HG02623 (cell line): ENCODE data around the gene QRSL1.
"Not testable (repeated sequence)": the region's sequence is repeated elsewhere in the genome, so short reads cannot be mapped to it uniquely, and the experiment has no call there.

Source experiments
- ATAC-seq: cut with Tn5 transposase; IDR thresholded peaks from one replicate; pipeline ENCODE4 v1.9.1; 2021; ENCODE audit warnings: moderate library complexity; ENCODE audit not compliant: unreplicated experiment

QRSL1 gene

GRCh38 chr6:106622412-106622811 lies 7.0 kb upstream of the QRSL1 start:
- no peak for ATAC-seq

DNA sequence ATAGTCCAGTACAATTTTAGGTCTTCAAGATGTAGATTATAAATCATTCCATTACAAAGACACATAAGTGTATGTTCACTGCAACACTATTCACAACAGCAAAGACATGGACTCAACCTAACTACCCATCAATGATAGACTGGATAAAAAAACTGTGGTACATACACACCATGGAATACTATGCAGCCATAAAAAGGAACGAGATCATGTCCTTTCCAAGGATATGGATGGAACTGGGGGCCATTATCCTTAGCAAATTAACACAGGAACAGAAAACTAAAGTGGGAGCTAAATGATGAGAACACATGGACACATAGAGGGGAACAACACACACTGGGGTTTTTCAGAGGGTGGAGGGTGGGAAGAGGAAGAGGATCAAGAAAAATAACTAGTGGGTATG lies 6.3 kb upstream of the QRSL1 start:
- no peak for ATAC-seq

GRCh38 chr6:106626485-106626884 lies 2.9 kb upstream of the QRSL1 start:
- no peak for ATAC-seq

DNA sequence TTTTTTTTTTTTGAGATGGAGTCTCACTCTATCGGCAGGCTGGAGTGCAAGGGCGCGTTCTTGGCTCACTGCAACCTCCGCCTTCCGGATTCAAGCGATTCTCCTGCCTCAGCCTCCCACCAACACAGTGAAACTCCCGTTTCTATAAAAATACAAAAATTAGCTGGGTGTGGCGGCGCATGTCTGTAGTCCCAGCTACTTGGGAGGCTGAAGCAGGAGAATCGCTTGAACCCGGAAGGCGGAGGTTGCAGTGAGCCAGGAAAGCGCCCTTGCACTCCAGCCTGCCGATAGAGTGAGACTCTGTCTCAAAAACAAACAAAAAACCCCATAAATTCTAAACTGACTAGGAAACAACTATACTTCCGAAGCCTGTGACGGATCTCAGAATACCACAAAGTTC lies 1.6 kb upstream of the QRSL1 start:
- not testable (repeated sequence) for ATAC-seq

DNA sequence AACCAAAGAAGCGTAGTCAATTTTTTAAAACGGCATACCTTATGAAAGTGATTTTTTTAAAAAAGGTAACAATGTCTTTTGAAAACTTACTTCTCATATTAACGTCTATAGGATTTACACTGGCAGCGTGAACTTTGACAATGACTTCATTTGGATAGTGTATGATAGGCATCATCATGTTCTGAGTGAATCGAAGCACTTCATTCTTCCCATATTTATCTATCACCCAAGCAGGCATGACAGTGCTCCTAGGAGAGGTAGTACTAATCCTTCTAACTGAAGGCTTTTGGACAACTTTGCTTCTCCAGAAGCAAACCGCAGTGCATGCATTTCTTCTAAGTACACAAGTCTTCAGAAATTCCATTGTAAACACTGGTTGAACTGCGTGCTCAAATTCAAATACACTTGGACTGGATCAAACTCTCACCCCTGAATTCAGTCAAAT lies 698 bp upstream of the QRSL1 start:
- ATAC-seq, result peak; percentile 6

DNA sequence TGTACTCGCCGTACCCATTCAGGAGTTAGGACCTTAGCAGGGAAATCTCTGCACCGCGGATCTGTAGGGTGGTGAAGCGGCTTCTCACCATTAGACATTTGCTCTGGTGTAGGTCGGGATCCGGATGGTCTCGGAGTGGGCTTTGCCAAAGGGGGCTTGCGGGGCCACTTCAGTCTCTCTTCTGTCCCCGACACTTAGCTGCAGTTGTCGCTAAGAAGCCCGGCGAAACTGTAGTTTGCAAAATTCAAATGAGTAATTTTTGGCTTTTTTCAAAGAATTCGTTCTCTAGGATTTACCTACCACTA lies 433 bp downstream of the QRSL1 start:
- ATAC-seq, result no peak

GRCh38 chr6:106630366-106630765 lies 988 bp downstream of the QRSL1 start:
- ATAC-seq, result no peak

DNA sequence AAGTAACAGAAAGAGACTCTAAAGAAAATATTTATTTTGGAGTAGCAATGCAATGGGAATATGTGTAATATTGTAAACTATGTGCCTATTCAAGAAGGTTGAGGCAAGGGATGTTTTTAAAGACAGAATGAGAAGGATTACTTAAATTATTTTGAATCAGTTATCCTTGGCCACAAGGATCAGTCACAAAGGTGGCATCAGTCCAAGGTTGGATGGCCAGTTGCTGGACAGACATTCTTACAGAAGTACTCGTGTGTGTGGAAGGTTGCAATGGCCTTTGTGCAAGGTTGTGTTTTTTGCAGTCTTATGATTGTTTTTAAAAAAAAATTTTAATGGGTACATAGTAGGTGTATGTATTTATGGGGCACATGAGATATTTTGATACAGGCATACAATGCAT lies 2.0 kb downstream of the QRSL1 start:
- no peak for ATAC-seq

GRCh38 chr6:106634565-106634964 lies 5.2 kb downstream of the QRSL1 start:
- no peak for ATAC-seq

DNA sequence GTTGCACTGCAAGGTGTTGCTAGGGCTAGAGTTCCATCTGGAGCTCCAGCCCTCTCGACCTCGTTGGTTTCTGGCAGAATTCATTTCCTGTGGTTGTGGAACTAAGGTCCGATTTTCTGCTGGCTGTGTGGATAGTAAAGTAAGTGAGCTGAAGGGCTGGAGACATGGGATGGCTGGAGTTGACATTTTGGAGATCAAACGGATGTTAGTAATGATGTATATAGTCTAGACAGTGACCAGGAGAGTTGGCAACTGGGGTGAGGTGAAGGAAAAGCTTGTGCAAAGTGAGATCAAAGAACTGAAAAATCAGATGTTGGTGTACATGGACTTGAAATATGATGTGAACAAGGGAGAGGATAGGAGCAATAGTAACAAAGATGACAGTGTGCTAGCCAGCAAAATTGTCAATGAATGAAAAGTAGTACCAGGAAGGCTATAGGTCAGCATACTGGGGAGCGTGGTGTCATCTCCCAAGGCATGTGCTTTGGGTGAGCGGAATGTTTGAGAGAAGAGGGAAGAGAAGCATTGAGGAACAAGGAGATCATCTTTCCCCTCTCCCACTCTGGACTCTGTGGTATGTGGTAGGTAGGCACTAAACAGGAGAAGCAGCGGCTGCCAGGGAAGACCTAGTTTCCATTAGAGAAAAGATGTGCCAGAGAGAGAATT lies 7.8 kb downstream of the QRSL1 start:
- peak; percentile 23 for ATAC-seq

GRCh38 chr6:106637717-106638341 lies 8.5 kb downstream of the QRSL1 start:
- ATAC-seq, result peak; percentile 71

GRCh38 chr6:106639812-106640211 lies 10.4 kb downstream of the QRSL1 start:
- ATAC-seq, result no peak

- ATAC-seq, result no peak
These were observed 13.1 kb downstream of the QRSL1 start for GRCh38 chr6:106642476-106642875.

GRCh38 chr6:106643061-106643460 lies 13.7 kb downstream of the QRSL1 start:
- no peak for ATAC-seq

DNA sequence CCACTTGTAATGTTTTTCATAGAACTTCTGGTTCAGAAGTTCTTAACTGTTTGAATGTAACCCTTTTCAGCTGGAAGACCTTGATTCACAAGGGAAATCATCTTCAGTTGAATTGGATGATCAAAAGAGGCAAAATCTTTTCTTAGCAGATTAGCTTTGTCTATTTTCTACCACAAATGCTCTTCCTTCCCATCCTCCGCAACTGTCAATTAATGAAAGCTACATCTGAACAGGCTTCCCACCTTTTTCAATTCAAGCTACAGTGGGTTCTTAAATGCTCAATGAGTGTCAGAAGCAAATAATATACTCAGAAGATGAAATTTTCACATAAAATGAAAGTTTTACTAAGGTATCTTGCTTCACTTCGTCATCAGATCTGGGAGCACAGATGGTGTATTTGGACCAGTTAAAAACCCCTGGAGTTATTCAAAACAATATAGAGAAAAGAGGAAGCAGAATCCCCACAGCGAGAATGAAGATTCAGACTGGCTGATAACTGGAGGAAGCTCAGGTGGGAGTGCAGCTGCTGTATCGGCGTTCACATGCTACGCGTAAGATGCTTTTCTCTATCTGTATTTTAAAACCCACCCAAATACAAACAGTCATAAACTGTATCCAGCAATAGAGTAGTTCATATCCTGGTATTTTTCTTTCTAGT lies 19.4 kb downstream of the QRSL1 start:
- peak; percentile 81 for ATAC-seq

DNA sequence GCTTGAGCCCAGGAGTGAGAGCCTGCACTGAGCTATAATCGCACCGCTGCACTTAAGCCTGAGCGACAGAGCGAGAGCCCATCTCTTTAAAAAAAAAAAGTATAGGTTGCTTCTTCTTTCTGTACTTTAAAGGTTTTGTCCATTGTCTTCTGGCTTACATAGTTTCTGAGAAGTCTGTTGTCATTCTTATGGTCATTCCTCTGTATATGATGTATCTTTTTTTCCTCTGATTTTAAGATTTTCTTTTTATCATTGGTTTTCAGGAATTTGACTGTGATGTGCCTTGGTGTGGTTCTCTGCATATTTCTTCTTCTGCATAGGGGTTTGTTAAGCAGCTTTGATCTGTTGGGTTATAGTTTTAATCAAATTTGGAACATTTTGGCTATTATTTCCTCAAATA lies 29.1 kb downstream of the QRSL1 start:
- no peak for ATAC-seq

- ATAC-seq, result no peak
These were observed 30.5 kb downstream of the QRSL1 start for GRCh38 chr6:106659859-106660258.

DNA sequence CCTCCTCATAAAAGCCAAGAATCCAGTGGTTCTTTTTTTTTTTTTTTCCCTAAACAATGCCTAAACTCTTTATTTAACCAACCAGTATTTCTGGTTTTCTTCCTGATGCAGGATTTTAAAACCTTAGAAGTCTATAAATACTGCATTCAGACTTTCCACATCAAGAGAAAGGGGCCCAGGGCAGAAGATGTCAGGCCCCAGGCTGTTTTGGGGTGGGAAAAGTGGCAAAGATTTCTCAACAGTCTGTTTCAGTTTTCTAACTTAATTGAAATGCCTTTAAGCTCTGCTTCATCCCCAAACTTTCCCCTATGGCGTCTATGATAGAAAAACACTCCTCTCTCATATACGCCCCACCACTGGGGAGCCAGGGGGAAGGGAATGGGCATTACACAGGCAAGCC lies 33.1 kb downstream of the QRSL1 start:
- no peak for ATAC-seq

GRCh38 chr6:106666282-106667021 lies 37.1 kb downstream of the QRSL1 start:
- ATAC-seq, result peak; percentile 99

DNA sequence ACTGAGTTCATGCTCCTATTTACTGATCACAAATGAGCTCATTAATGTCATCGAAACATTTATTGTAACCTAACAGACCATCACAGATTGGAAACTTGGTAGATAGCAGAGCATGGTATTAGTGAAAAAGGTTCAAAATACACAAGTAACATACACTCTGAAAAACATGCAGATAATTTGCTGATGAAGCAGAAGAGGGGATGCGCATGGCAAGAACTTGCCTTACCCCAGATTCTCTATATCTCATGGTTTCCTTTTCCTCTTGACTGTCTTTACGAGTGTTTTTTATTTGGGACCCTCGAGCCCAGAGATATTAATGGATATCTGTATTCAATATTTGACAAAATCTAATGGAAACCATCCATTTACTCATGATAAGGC lies 37.6 kb downstream of the QRSL1 start:
- no peak for ATAC-seq

DNA sequence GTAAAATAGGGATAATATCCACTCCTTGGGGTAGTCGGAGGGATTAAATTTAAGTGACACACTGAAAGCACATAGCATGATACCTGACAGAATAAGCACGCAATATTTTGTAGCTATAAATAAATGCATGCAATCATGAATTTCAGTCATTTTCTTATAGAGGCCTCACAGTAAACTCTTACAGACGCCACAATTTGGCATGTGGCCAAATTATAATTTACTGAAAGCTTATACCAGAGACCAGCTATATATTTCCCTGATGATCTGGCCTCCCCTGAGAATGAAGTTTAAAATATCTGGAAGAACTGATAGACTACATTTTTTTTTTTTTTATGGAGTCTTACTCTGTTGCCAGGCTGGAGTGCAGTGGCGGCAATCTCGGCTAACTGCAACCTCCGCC lies 40.9 kb downstream of the QRSL1 start:
- no peak for ATAC-seq

DNA sequence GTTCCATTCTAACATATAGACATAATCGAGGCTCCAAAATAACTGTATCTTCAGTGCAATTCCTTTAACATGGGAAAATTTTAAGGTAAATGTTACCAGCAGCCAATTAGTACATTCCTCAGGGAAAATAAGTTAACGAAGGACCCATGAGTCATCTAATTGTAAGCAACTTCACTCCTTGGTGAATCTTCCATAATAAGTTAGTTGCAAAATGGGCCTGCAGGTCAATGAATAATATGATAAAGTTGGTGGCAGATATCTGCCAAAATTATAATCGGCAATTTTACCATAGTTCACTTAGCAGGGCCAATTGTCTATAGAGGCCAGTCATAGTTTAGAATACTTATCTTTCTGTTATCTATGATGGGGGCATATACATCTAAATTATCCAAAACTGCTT lies 42.3 kb downstream of the QRSL1 start:
- no peak for ATAC-seq
